HCT116 (cell line): ENCODE measurements around the gene SCN4B.

Source experiments
- ATF3 ChIP-seq: IDR thresholded peaks from 2 replicates; pipeline ENCODE4 v1.6.1; 2012
- CEBPB ChIP-seq: IDR thresholded peaks from 2 replicates; pipeline ENCODE4 v1.6.1; 2012; ENCODE audit warnings: low read depth
- CTCF ChIP-seq, 3 experiments: fragments of 200-600 bp in 1 of 3; sonication (generic) in 1 of 3; IDR thresholded peaks in 2 of 3; conservative IDR thresholded peaks in 1 of 3; 2 replicates each; pipeline ENCODE4 v1.5.1; 2012 to 2017; ENCODE audit warnings: low read depth in 2 of 3, low read length in 2 of 3, antibody characterized with exemption in 1 of 3, borderline replicate concordance in 1 of 3, control low read depth in 1 of 3, mild to moderate bottlenecking in 1 of 3, mixed read lengths in 1 of 3, mixed run types in 1 of 3, moderate library complexity in 1 of 3; ENCODE audit not compliant: insufficient read depth in 1 of 3
- ELF1 ChIP-seq: IDR thresholded peaks from 2 replicates; pipeline ENCODE4 v1.6.1; 2012; ENCODE audit warnings: low read depth, borderline replicate concordance
- EZH2phosphoT487 ChIP-seq: fragments of 200-600 bp; IDR thresholded peaks from 2 replicates; pipeline ENCODE4 v1.6.1; 2018; ENCODE audit warnings: antibody characterized with exemption, borderline replicate concordance
- RAD21 ChIP-seq: IDR thresholded peaks from 2 replicates; pipeline ENCODE4 v1.6.1; 2012; ENCODE audit warnings: low read depth, mild to moderate bottlenecking
- SRF ChIP-seq: IDR thresholded peaks from 2 replicates; pipeline ENCODE4 v1.6.1; 2012; ENCODE audit warnings: low read depth
- YY1 ChIP-seq: IDR thresholded peaks from 2 replicates; pipeline ENCODE4 v1.6.1; 2011; ENCODE audit warnings: low read length, low read depth, moderate library complexity, mild to moderate bottlenecking; ENCODE audit not compliant: insufficient replicate concordance; ENCODE audit errors: extremely low read depth
- ZNF274 ChIP-seq: fragments of 200-500 bp; sonication (Bioruptor generic); IDR thresholded peaks from 2 replicates; pipeline ENCODE4 v1.6.1; 2014; ENCODE audit warnings: mild to moderate bottlenecking, low read depth, low read length, inconsistent platforms

GRCh38 chr11:118100691-118101232, 51.9 kb downstream of the SCN4B start:
- no peak for TF ChIP-seq SRF
- TF ChIP-seq CTCF (IDR thresholded peaks at IDR 0.05 in 2 of 3, conservative IDR thresholded peaks at IDR 0.05 in 1 of 3; ENCODE audit: borderline replicate concordance in 1 of 3, insufficient read depth in 1 of 3, low read depth in 2 of 3, low read length in 2 of 3): no peak
- TF ChIP-seq CEBPB: no peak
- TF ChIP-seq ZNF274: no peak
- no peak for TF ChIP-seq RAD21
- no peak for TF ChIP-seq EZH2phosphoT487
- no peak for TF ChIP-seq YY1
- no peak for TF ChIP-seq ATF3
- TF ChIP-seq ELF1: no peak
